M059J (cell line): Measurements from ENCODE around the gene OGFOD1. TPM values are rescaled to one million over a fixed set of nuclear protein-coding genes. Genes with fewer than 3 reads are reported as not detected.

Source experiments
- DNase-seq: peaks from one replicate; pipeline ENCODE4 v3.0.0-alpha.2; 2012; ENCODE audit warnings: low read depth
- total RNA-seq: library from RNA; depleted of rRNA; stranded (reverse); fragments of >200 nt; shearing (Covaris generic); gene quantifications from 2 replicates; pipeline ENCODE4 v1.2.3, GENCODE V29; 2014; rRNA removed

The OGFOD1 gene
- total RNA-seq, 1 experiment from 2014 or later = 103 TPM

DNA sequence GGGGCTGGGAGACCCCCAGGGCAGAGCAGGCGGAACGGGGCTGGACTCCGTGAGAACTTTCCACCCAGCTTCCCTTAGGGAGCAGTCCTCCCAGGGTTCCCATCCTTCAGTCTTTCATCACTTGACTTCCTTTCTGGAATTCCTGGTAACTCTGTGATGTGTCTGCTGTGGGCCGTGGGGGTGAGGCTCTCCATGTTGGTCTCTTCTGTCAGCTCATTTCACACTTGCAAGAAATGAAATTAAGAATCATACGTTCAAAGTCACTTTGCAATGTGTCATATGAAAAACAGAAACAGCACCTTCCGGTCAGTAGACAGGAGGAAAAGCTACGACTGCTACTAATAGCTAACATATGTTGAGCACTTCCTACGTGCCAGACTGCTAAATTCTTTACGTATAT, 73.9 kb downstream of the OGFOD1 start:
- DNase-seq = no peak

Other genes with a start within 250 kb of the OGFOD1 start
- 128 and 196 TPM in 2 replicates for gene AMFR, start 26.0 kb upstream of the OGFOD1 start, total RNA-seq
- 83.5 and 172 TPM in 2 replicates for gene NUDT21, start 222 bp upstream of the OGFOD1 start, total RNA-seq
- gene BBS2, start 68.5 kb downstream of the OGFOD1 start, total RNA-seq = 60.4 and 62.6 TPM in 2 replicates
- not detected in 2 replicates for gene MT4, start 113.5 kb downstream of the OGFOD1 start, total RNA-seq
- not detected in 2 replicates for gene MT3, start 138.0 kb downstream of the OGFOD1 start, total RNA-seq
- gene MT2A, start 157.0 kb downstream of the OGFOD1 start, total RNA-seq = 521 and 535 TPM in 2 replicates
- 89.2 and 89.4 TPM in 2 replicates for gene MT1E, start 174.2 kb downstream of the OGFOD1 start, total RNA-seq
- 0.22 and 1.4 TPM in 2 replicates for gene MT1M, start 181.1 kb downstream of the OGFOD1 start, total RNA-seq
- gene MT1A, start 187.1 kb downstream of the OGFOD1 start, total RNA-seq = 9.6 TPM in 1 of 2 replicates, not detected in the other
- not detected in 2 replicates for gene MT1B, start 200.3 kb downstream of the OGFOD1 start, total RNA-seq
- 12.8 and 13.0 TPM in 2 replicates for gene MT1F, start 206.4 kb downstream of the OGFOD1 start, total RNA-seq
- 2.9 and 6.1 TPM in 2 replicates for gene MT1G, start 216.5 kb downstream of the OGFOD1 start, total RNA-seq
- not detected in 2 replicates for gene MT1H, start 218.3 kb downstream of the OGFOD1 start, total RNA-seq
- gene MT1X, start 230.9 kb downstream of the OGFOD1 start, total RNA-seq = 200 and 232 TPM in 2 replicates